NCI-H748 treated with DMSO at 0.1 percent for 48 hours (cell line): Measurements from ENCODE around the gene RTP5.

Experiments
- DNase-seq: peaks from one replicate; lab custom pipeline; 2025; lab: John Stamatoyannopoulos, UW

RTP5 gene

GRCh38 chr2:241857572-241858121, 11.9 kb upstream of the RTP5 start:
- DNase-seq = no peak

- no peak for DNase-seq
These were observed 11.1 kb upstream of the RTP5 start, which contains the start of gene PDCD1 for GRCh38 chr2:241858206-241859016. Gene PDCD1, minus strand, starts transcription at chr2:241858894. Its CDS starts 56 bp downstream, at chr2:241858838.

GRCh38 chr2:241859017-241859435, 10.5 kb upstream of the RTP5 start:
- no peak for DNase-seq

GRCh38 chr2:241859436-241860183, 9.9 kb upstream of the RTP5 start:
- no peak for DNase-seq

- no peak for DNase-seq
These were observed 9.1 kb upstream of the RTP5 start for GRCh38 chr2:241860184-241861078.

GRCh38 chr2:241861264-241861663, 8.3 kb upstream of the RTP5 start:
- DNase-seq = no peak

- no peak for DNase-seq
These were observed 7.4 kb upstream of the RTP5 start for GRCh38 chr2:241862093-241862492.

- no peak for DNase-seq
These were observed 6.6 kb upstream of the RTP5 start for GRCh38 chr2:241862775-241863535.

GRCh38 chr2:241863536-241863954, 6.0 kb upstream of the RTP5 start:
- DNase-seq = no peak

GRCh38 chr2:241864168-241864849, 5.2 kb upstream of the RTP5 start:
- DNase-seq = no peak

GRCh38 chr2:241864850-241865213, 4.7 kb upstream of the RTP5 start:
- no peak for DNase-seq

- DNase-seq = no peak
These were observed 4.0 kb upstream of the RTP5 start for GRCh38 chr2:241865416-241865956.

- DNase-seq = no peak
These were observed 3.4 kb upstream of the RTP5 start for GRCh38 chr2:241865957-241866789.

GRCh38 chr2:241866790-241867645, 2.5 kb upstream of the RTP5 start:
- DNase-seq = no peak

GRCh38 chr2:241867776-241868420, 1.6 kb upstream of the RTP5 start:
- DNase-seq = no peak

GRCh38 chr2:241868661-241869081, 858 bp upstream of the RTP5 start:
- DNase-seq = no peak

GRCh38 chr2:241870081-241870541, 582 bp downstream of the RTP5 start:
- DNase-seq = no peak
